Ishikawa (cell line): ENCODE measurements around the gene BEND3.

Experiments
- CEBPB ChIP-seq: IDR thresholded peaks from 2 replicates; pipeline ENCODE4 v1.6.1; 2012
- CREB1 ChIP-seq: IDR thresholded peaks from 2 replicates; pipeline ENCODE4 v1.6.1; 2012; ENCODE audit warnings: low read depth
- EGR1 ChIP-seq: IDR thresholded peaks from 2 replicates; pipeline ENCODE4 v1.6.1; 2012
- EP300 ChIP-seq: IDR thresholded peaks from 2 replicates; pipeline ENCODE4 v1.6.1; 2012; ENCODE audit warnings: borderline replicate concordance
- FOXM1 ChIP-seq: IDR thresholded peaks from 2 replicates; pipeline ENCODE4 v1.6.1; 2012; ENCODE audit warnings: low read depth, borderline replicate concordance
- MAX ChIP-seq: IDR thresholded peaks from 2 replicates; pipeline ENCODE4 v1.6.1; 2012
- NFIC ChIP-seq: IDR thresholded peaks from 2 replicates; pipeline ENCODE4 v1.6.1; 2012
- RAD21 ChIP-seq: IDR thresholded peaks from 2 replicates; pipeline ENCODE4 v1.6.1; 2012; ENCODE audit warnings: low read depth
- TAF1 ChIP-seq: IDR thresholded peaks from 2 replicates; pipeline ENCODE4 v1.6.1; 2012; ENCODE audit warnings: low read depth, mild to moderate bottlenecking
- TCF12 ChIP-seq: IDR thresholded peaks from 2 replicates; pipeline ENCODE4 v1.6.1; 2012; ENCODE audit warnings: low read depth
- TEAD4 ChIP-seq: IDR thresholded peaks from 2 replicates; pipeline ENCODE4 v1.6.1; 2012
- YY1 ChIP-seq: IDR thresholded peaks from 2 replicates; pipeline ENCODE4 v1.6.1; 2012; ENCODE audit warnings: low read depth
- ZBTB7A ChIP-seq: IDR thresholded peaks from 2 replicates; pipeline ENCODE4 v1.6.1; 2012; ENCODE audit warnings: low read depth
- TF ChIP-seq, protein P1 (sequence below): IDR thresholded peaks from 2 replicates; pipeline ENCODE4 v1.6.1; 2012
- TF ChIP-seq, protein P2 (sequence below): IDR thresholded peaks from 2 replicates; pipeline ENCODE4 v1.6.1; 2012; ENCODE audit warnings: low read depth, mild to moderate bottlenecking

The BEND3 gene

GRCh38 chr6:107066697-107067659 lies 48.3 kb downstream of the BEND3 start:
- TF ChIP-seq CREB1 (no peak), FOXM1 (no peak), ZBTB7A (no peak), YY1 (no peak), CEBPB (no peak), TAF1 (no peak)

DNA sequence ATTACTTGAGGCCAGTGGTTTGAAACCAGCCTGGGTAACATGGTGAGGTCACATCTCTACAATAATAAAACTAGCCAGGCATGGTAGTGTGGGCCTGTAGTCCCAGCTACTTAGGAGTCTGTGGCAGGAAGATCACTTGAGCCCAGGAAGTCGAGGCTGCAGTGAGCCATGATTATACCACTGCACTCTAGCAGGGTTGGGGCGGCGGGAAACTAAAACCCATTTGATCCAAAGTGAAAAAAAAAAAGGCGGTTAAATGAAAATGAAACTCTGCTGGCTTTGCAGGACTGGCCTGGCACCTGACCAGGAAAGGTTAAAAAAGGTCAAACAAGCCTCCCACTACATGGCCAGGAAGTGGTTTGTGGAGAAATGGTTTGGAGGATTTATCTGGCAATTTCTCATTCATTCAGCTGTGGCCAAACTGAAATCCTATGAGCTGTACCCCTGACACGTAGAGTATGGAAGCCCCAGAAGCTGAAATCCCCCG lies 50.7 kb downstream of the BEND3 start:
- TF ChIP-seq TEAD4 (no peak), TAF1 (no peak), ZBTB7A (no peak), YY1 (no peak), NFIC (no peak), EGR1 (no peak), CREB1 (no peak), TCF12 (no peak), EP300 (no peak), MAX (no peak), RAD21 (no peak), CEBPB (no peak), FOXM1 (no peak)
- TF ChIP-seq, protein P1, sequence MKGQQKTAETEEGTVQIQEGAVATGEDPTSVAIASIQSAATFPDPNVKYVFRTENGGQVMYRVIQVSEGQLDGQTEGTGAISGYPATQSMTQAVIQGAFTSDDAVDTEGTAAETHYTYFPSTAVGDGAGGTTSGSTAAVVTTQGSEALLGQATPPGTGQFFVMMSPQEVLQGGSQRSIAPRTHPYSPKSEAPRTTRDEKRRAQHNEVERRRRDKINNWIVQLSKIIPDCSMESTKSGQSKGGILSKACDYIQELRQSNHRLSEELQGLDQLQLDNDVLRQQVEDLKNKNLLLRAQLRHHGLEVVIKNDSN: no peak
- TF ChIP-seq, protein P2, sequence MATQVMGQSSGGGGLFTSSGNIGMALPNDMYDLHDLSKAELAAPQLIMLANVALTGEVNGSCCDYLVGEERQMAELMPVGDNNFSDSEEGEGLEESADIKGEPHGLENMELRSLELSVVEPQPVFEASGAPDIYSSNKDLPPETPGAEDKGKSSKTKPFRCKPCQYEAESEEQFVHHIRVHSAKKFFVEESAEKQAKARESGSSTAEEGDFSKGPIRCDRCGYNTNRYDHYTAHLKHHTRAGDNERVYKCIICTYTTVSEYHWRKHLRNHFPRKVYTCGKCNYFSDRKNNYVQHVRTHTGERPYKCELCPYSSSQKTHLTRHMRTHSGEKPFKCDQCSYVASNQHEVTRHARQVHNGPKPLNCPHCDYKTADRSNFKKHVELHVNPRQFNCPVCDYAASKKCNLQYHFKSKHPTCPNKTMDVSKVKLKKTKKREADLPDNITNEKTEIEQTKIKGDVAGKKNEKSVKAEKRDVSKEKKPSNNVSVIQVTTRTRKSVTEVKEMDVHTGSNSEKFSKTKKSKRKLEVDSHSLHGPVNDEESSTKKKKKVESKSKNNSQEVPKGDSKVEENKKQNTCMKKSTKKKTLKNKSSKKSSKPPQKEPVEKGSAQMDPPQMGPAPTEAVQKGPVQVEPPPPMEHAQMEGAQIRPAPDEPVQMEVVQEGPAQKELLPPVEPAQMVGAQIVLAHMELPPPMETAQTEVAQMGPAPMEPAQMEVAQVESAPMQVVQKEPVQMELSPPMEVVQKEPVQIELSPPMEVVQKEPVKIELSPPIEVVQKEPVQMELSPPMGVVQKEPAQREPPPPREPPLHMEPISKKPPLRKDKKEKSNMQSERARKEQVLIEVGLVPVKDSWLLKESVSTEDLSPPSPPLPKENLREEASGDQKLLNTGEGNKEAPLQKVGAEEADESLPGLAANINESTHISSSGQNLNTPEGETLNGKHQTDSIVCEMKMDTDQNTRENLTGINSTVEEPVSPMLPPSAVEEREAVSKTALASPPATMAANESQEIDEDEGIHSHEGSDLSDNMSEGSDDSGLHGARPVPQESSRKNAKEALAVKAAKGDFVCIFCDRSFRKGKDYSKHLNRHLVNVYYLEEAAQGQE: no peak

DNA sequence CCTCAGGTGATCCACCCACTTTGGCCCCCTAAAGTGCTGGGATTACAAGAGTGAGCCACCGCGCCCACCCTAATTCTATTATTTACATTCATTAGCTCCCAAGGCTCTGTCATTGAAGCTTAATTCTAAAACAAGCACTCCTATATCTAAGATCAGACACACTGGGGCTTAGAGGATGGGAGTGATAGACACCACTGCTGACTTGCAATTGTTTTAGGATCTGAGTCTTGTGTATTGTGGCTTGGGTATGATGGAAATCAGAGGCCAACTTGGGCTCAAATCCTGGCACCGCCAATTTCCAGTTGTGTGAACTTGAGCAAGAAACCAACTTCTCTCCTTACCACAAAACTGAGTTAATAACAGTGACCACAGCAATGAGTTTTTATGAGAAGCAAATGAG lies 52.6 kb downstream of the BEND3 start:
- no peak for TF ChIP-seq RAD21
- no peak for TF ChIP-seq CEBPB
- no peak for TF ChIP-seq EGR1
- TF ChIP-seq FOXM1: no peak
- TF ChIP-seq EP300: no peak

- TF ChIP-seq, protein P2: no peak
Measured at GRCh38 chr6:107061125-107062020, 53.9 kb downstream of the BEND3 start.

GRCh38 chr6:107060704-107061103 lies 54.6 kb downstream of the BEND3 start:
- TF ChIP-seq EGR1 (no peak), CEBPB (no peak), TCF12 (no peak), EP300 (no peak), TAF1 (no peak), NFIC (no peak), ZBTB7A (no peak), CREB1 (no peak)
- TF ChIP-seq, protein P2: no peak
